ENCODE results near the gene RIMS3.

Gene RIMS3

DNA sequence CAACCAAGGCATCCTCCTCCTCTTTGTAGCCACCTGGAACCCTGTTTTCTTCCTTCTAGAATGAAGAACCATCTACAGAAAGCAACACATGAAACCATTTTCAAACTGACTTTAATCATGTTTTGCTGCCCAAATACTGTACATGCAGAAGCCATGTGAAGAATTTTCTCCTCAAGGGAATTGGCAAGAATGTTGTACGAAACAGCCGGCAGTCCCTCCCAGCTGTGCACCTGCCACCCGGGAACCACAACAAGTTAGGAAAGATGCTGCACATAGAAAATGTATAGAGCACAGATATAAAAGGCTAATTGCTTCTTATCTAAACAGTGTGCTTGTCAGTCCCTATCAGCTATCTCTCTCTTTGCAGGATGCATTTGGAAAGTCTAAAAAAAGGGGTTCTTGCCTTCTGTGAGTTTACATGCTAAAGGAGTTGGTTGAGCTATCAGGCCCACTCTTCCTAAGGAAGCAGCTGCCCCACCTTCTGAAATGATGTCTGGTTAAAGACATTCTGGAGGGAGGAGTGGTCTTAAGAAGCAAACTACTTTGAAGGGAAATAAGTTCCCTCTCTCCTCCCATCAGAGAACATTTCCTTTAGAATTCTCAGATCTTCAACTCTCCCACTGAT lies 44.8 kb downstream of the RIMS3 start:
- H3K27me3 ChIP-seq (ENCODE audit: insufficient read depth, low read length, poor library complexity, severe bottlenecking) = no peaks in the 10 kb centered on the region

DNA sequence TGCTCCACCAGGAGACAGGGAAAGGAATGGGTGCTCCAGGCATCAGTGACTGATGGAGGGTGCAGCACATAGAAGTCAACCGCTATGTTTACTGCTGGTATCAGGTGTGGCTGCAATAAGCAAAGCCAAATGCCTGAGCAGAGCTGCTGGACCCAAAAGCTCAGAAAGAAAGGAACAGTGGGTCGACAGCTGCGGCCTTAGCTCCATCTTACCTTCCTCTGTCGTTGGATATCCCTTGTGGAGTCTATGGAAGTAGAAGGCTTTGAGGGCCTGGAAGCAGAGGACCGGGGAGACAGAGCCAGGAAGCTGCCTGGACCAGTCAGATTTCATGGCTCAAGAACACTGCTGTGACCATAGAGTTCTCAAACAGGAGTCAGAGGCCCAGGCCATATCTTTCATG lies 45.3 kb downstream of the RIMS3 start:
- TF ChIP-seq, protein P1, sequence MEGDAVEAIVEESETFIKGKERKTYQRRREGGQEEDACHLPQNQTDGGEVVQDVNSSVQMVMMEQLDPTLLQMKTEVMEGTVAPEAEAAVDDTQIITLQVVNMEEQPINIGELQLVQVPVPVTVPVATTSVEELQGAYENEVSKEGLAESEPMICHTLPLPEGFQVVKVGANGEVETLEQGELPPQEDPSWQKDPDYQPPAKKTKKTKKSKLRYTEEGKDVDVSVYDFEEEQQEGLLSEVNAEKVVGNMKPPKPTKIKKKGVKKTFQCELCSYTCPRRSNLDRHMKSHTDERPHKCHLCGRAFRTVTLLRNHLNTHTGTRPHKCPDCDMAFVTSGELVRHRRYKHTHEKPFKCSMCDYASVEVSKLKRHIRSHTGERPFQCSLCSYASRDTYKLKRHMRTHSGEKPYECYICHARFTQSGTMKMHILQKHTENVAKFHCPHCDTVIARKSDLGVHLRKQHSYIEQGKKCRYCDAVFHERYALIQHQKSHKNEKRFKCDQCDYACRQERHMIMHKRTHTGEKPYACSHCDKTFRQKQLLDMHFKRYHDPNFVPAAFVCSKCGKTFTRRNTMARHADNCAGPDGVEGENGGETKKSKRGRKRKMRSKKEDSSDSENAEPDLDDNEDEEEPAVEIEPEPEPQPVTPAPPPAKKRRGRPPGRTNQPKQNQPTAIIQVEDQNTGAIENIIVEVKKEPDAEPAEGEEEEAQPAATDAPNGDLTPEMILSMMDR (conservative IDR thresholded peaks at IDR 0.05; ENCODE audit: low read length) = no peak
- TF ChIP-seq EZH2phosphoT487 (IDR thresholded peaks at IDR 0.05; ENCODE audit: borderline replicate concordance) = no peak
- Histone ChIP-seq H3F3A (ENCODE audit: low read depth) (no peaks in the 10 kb centered on the region), H3K36me3 (ENCODE audit: insufficient read depth, low read length) (no peaks in the 10 kb centered on the region), H2AFZ (ENCODE audit: low read length) (no peak overlapping the region), H3K9me2 (replicated peaks; ENCODE audit: low read depth, low read length) (no peaks in the 10 kb centered on the region), H3K9ac (ENCODE audit: low read depth, low read length, poor library complexity, severe bottlenecking) (no peak overlapping the region), H3K4me2 (ENCODE audit: low read depth, low read length, poor library complexity, severe bottlenecking) (no peak overlapping the region), H4K20me1 (ENCODE audit: insufficient read depth, low read length, poor library complexity, severe bottlenecking) (no peaks in the 10 kb centered on the region), H3K79me2 (ENCODE audit: insufficient read depth, low read length) (no peaks in the 10 kb centered on the region), H3K9me3 (ENCODE audit: insufficient read depth, low read depth, low read length) (no peaks in the 10 kb centered on the region), H3K4me1 (ENCODE audit: insufficient read depth, low read length, poor library complexity, severe bottlenecking) (peaks cover 33% of the 10 kb centered on the region), H3K4me3 (ENCODE audit: low read length, poor library complexity, severe bottlenecking) (no peak overlapping the region), H3K27me3 (ENCODE audit: insufficient read depth, low read length, poor library complexity, severe bottlenecking) (no peaks in the 10 kb centered on the region)

More for the DNA sequence above, 44.8 kb downstream of the RIMS3 start:
- Histone ChIP-seq H4K20me1 (ENCODE audit: insufficient read depth, low read length, poor library complexity, severe bottlenecking) (no peaks in the 10 kb centered on the region), H3K4me2 (ENCODE audit: low read depth, low read length, poor library complexity, severe bottlenecking) (no peak overlapping the region), H3K36me3 (ENCODE audit: insufficient read depth, low read length) (no peaks in the 10 kb centered on the region), H3K79me2 (ENCODE audit: insufficient read depth, low read length) (no peaks in the 10 kb centered on the region), H3F3A (ENCODE audit: low read depth) (no peaks in the 10 kb centered on the region), H3K9ac (ENCODE audit: low read depth, low read length, poor library complexity, severe bottlenecking) (no peak overlapping the region), H3K9me2 (replicated peaks; ENCODE audit: low read depth, low read length) (no peaks in the 10 kb centered on the region), H3K9me3 (ENCODE audit: insufficient read depth, low read depth, low read length) (no peaks in the 10 kb centered on the region), H3K4me3 (ENCODE audit: low read length, poor library complexity, severe bottlenecking) (no peak overlapping the region), H2AFZ (ENCODE audit: low read length) (no peak overlapping the region), H3K4me1 (ENCODE audit: insufficient read depth, low read length, poor library complexity, severe bottlenecking) (peaks cover 38% of the 10 kb centered on the region)
- TF ChIP-seq, protein P1 (conservative IDR thresholded peaks at IDR 0.05; ENCODE audit: low read length) = no peak
- TF ChIP-seq EZH2phosphoT487 (IDR thresholded peaks at IDR 0.05; ENCODE audit: borderline replicate concordance) = no peak

DNA sequence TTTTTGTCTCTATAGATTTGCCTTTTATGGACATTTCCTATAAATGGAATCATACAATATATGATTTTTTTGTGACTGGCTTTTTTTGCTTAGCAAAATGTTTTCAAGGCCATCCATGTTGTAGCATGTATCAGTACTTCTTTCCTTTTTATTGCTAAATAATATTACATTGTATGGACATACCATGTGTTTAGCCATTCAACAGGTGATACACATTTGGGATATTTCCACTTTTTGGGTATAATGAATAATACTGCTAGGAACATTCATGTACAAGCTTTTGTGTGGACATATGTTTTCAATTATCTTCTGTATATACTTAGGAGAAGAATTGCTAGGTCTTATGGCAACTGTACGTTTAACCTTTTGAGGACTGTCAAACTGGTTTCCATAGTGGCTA lies 47.4 kb downstream of the RIMS3 start:
- no peaks in the 10 kb centered on the region for H3K27me3 ChIP-seq (ENCODE audit: insufficient read depth, low read length, poor library complexity, severe bottlenecking)
- H3K36me3 ChIP-seq (ENCODE audit: insufficient read depth, low read length) = no peaks in the 10 kb centered on the region
- no peaks in the 10 kb centered on the region for H3K79me2 ChIP-seq (ENCODE audit: insufficient read depth, low read length)
- no peaks in the 10 kb centered on the region for H3F3A ChIP-seq (ENCODE audit: low read depth)
- TF ChIP-seq EZH2phosphoT487 (IDR thresholded peaks at IDR 0.05; ENCODE audit: borderline replicate concordance) = no peak
- no peaks in the 10 kb centered on the region for H3K9me2 ChIP-seq (replicated peaks; ENCODE audit: low read depth, low read length)
- H3K4me2 ChIP-seq (ENCODE audit: low read depth, low read length, poor library complexity, severe bottlenecking) = no peak overlapping the region
- peaks cover 13% of the 10 kb centered on the region for H3K4me1 ChIP-seq (ENCODE audit: insufficient read depth, low read length, poor library complexity, severe bottlenecking)
- no peaks in the 10 kb centered on the region for H3K9me3 ChIP-seq (ENCODE audit: insufficient read depth, low read depth, low read length)
- H4K20me1 ChIP-seq (ENCODE audit: insufficient read depth, low read length, poor library complexity, severe bottlenecking) = no peaks in the 10 kb centered on the region
- no peak overlapping the region for H3K9ac ChIP-seq (ENCODE audit: low read depth, low read length, poor library complexity, severe bottlenecking)
- no peak overlapping the region for H2AFZ ChIP-seq (ENCODE audit: low read length)
- no peak overlapping the region for H3K4me3 ChIP-seq (ENCODE audit: low read length, poor library complexity, severe bottlenecking)

DNA sequence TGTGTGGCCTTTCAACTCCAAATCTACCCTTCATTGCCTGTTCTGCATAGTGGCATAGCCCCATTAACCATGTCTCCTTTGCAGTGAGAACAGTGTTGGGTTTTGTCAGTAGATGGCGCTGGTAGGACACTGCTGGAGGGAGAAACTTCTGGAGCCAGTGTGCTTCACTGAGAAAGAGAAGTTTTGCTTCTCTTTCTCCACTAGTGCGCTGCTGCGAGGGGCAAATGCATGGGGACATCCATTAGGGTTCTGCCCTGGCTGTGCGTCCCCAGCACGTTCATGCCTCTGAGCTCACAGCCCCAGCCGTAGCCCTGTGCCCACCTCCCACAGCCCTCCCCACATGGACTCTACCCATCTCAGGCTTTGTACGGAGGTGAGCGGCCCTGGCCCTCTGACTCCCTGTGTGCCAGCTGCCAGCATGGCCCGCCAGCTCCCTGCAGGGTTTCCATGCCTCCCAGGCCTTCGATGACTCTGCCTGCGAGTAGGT lies 53.1 kb downstream of the RIMS3 start:
- no peak overlapping the region for H3K4me3 ChIP-seq (ENCODE audit: low read length, poor library complexity, severe bottlenecking)
- H3K36me3 ChIP-seq (ENCODE audit: insufficient read depth, low read length) = no peaks in the 10 kb centered on the region
- H4K20me1 ChIP-seq (ENCODE audit: insufficient read depth, low read length, poor library complexity, severe bottlenecking) = no peaks in the 10 kb centered on the region
- no peaks in the 10 kb centered on the region for H3K27me3 ChIP-seq (ENCODE audit: insufficient read depth, low read length, poor library complexity, severe bottlenecking)
- no peaks in the 10 kb centered on the region for H3F3A ChIP-seq (ENCODE audit: low read depth)
- no peaks in the 10 kb centered on the region; the same call in 1 of the 2 replicates for H3K9me3 ChIP-seq (ENCODE audit: insufficient read depth, low read depth, low read length)
- H3K4me2 ChIP-seq (ENCODE audit: low read depth, low read length, poor library complexity, severe bottlenecking) = no peak overlapping the region
- no peak overlapping the region for H3K9ac ChIP-seq (ENCODE audit: low read depth, low read length, poor library complexity, severe bottlenecking)
- TF ChIP-seq, protein P1 (conservative IDR thresholded peaks at IDR 0.05; ENCODE audit: low read length) = peak; percentile 96
- no peak for TF ChIP-seq EZH2phosphoT487 (IDR thresholded peaks at IDR 0.05; ENCODE audit: borderline replicate concordance)
- no peaks in the 10 kb centered on the region for H3K9me2 ChIP-seq (replicated peaks; ENCODE audit: low read depth, low read length)
- H3K79me2 ChIP-seq (ENCODE audit: insufficient read depth, low read length) = no peaks in the 10 kb centered on the region
- no peak overlapping the region for H2AFZ ChIP-seq (ENCODE audit: low read length)
- H3K4me1 ChIP-seq (ENCODE audit: insufficient read depth, low read length, poor library complexity, severe bottlenecking) = no peaks in the 10 kb centered on the region
